Bone marrow (tissue), 2 donors: Measurements from ENCODE around the gene LMO7.
"Not testable (repeated sequence)": the region's sequence is repeated elsewhere in the genome, so short reads cannot be mapped to it uniquely, and the experiment has no call there.

Source experiments
- DNase-seq, 2 donors: peaks; one replicate each; lab custom pipeline; 2025; lab: John Stamatoyannopoulos, UW

Gene LMO7

GRCh38 chr13:75699062-75699461 is 62.9 kb downstream of the LMO7 start:
- DNase-seq, result no peak

GRCh38 chr13:75699717-75700116 is 63.6 kb downstream of the LMO7 start:
- not testable (repeated sequence) for DNase-seq

- no peak for DNase-seq
Observed at GRCh38 chr13:75700552-75700951, 64.4 kb downstream of the LMO7 start.

GRCh38 chr13:75702476-75702875 is 66.3 kb downstream of the LMO7 start:
- no peak for DNase-seq

- no peak for DNase-seq
Observed at GRCh38 chr13:75703769-75704168, 67.6 kb downstream of the LMO7 start.

- DNase-seq, result no peak
Observed at GRCh38 chr13:75704194-75704926, 68.2 kb downstream of the LMO7 start.

GRCh38 chr13:75704927-75705288 is 68.8 kb downstream of the LMO7 start:
- no peak for DNase-seq

- DNase-seq, result no peak
Observed at GRCh38 chr13:75705395-75705794, 69.3 kb downstream of the LMO7 start.

GRCh38 chr13:75705908-75706307 is 69.8 kb downstream of the LMO7 start:
- DNase-seq, result no peak

- no peak for DNase-seq
Observed at GRCh38 chr13:75713852-75714251, 77.7 kb downstream of the LMO7 start.

- DNase-seq, result no peak
Observed at GRCh38 chr13:75715601-75716523, 79.7 kb downstream of the LMO7 start.

GRCh38 chr13:75717525-75717924 is 81.4 kb downstream of the LMO7 start:
- no peak for DNase-seq

- no peak for DNase-seq
Observed at GRCh38 chr13:75721307-75721706, 85.2 kb downstream of the LMO7 start.

GRCh38 chr13:75723901-75724300 is 87.8 kb downstream of the LMO7 start:
- DNase-seq, result no peak

GRCh38 chr13:75724752-75725517 is 88.8 kb downstream of the LMO7 start:
- DNase-seq, result no peak

- DNase-seq, result no peak
Observed at GRCh38 chr13:75725736-75726135, 89.6 kb downstream of the LMO7 start.

GRCh38 chr13:75726306-75726705 is 90.2 kb downstream of the LMO7 start:
- no peak for DNase-seq

- not testable (repeated sequence) for DNase-seq
Observed at GRCh38 chr13:75733113-75733512, 97.0 kb downstream of the LMO7 start.

GRCh38 chr13:75736173-75736572 is 100.0 kb downstream of the LMO7 start:
- DNase-seq, result no peak

- no peak for DNase-seq
Observed at GRCh38 chr13:75738841-75739240, 102.7 kb downstream of the LMO7 start.

GRCh38 chr13:75739244-75739868 is 103.2 kb downstream of the LMO7 start:
- DNase-seq, result no peak

- no peak for DNase-seq
Observed at GRCh38 chr13:75740031-75740430, 103.9 kb downstream of the LMO7 start.
